Hepatocyte (in vitro differentiated cells): ENCODE measurements around the gene BACE1.

ENCODE experiments used
- CTCF ChIP-seq: fragments of 200-600 bp; sonication (generic); IDR thresholded peaks from 2 replicates; pipeline ENCODE4 v1.5.1; 2016; ENCODE audit warnings: antibody characterized with exemption, mild to moderate bottlenecking; ENCODE audit not compliant: poor library complexity
- EZH2 ChIP-seq: fragments of 200-600 bp; sonication (generic); IDR thresholded peaks from 2 replicates; pipeline ENCODE4 v1.6.1; 2016; ENCODE audit warnings: antibody characterized with exemption, mild to moderate bottlenecking, borderline replicate concordance
- EZH2phosphoT487 ChIP-seq: fragments of 200-600 bp; sonication (generic); IDR thresholded peaks from one replicate; pipeline ENCODE4 v1.6.1; 2018; ENCODE audit warnings: antibody characterized with exemption, mild to moderate bottlenecking, low read depth, moderate library complexity; ENCODE audit not compliant: unreplicated experiment, severe bottlenecking

- no peak for TF ChIP-seq CTCF
- no peak for TF ChIP-seq EZH2
- no peak for TF ChIP-seq EZH2phosphoT487
Observed at GRCh38 chr11:117265745-117266144, 50.3 kb downstream of the BACE1 start.
